ENCODE results near the gene MICALL2.

GRCh38 chr7:1449501-1449900, 9.8 kb downstream of the MICALL2 start:
- TF ChIP-seq, protein P1, sequence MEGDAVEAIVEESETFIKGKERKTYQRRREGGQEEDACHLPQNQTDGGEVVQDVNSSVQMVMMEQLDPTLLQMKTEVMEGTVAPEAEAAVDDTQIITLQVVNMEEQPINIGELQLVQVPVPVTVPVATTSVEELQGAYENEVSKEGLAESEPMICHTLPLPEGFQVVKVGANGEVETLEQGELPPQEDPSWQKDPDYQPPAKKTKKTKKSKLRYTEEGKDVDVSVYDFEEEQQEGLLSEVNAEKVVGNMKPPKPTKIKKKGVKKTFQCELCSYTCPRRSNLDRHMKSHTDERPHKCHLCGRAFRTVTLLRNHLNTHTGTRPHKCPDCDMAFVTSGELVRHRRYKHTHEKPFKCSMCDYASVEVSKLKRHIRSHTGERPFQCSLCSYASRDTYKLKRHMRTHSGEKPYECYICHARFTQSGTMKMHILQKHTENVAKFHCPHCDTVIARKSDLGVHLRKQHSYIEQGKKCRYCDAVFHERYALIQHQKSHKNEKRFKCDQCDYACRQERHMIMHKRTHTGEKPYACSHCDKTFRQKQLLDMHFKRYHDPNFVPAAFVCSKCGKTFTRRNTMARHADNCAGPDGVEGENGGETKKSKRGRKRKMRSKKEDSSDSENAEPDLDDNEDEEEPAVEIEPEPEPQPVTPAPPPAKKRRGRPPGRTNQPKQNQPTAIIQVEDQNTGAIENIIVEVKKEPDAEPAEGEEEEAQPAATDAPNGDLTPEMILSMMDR (IDR thresholded peaks at IDR 0.05), result no peak
- TF ChIP-seq POLR2A (IDR thresholded peaks at IDR 0.05), result no peak

Data from right lobe of liver (tissue), 4 donors.